Fibroblast of pulmonary artery (primary cell): ENCODE results near the gene RER1.

Source experiments
- DNase-seq: peaks from one replicate; pipeline ENCODE4 v3.0.0-alpha.2; 2010; ENCODE audit warnings: low read depth
- H3K4me3 ChIP-seq: replicated peaks from 2 replicates; pipeline ENCODE4 v1.5.1; 2011; ENCODE audit warnings: low read depth, mild to moderate bottlenecking, control low read depth, low read length, moderate library complexity
- CTCF ChIP-seq: IDR thresholded peaks from 2 replicates; pipeline ENCODE4 v1.5.1; 2011; ENCODE audit warnings: mild to moderate bottlenecking, control low read depth, low read length, inconsistent platforms; ENCODE audit errors: missing control alignments

RER1 gene

GRCh38 chr1:2396059-2396458 lies 4.4 kb downstream of the RER1 start:
- TF ChIP-seq CTCF: no peak
- DNase-seq: no peak
- no peak overlapping the region for H3K4me3 ChIP-seq

DNA sequence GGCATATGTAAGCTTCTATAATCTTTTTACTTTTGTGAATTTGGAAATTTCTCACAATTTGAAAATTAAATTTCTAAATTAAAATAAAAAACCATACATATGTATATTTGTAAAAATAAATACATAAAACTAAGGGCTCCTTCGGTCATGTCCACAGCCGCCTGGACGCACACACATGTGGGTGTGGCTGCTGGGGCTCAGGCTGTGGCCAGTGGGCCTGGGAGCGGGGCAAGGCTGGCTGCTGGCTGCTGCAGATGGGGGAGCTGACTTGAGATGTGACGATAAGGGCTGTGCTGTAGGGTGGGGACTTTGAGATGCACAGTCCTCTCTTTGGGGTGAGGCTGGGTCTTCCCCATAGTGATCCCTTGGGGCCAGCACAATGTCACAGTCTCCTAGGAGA lies 4.8 kb downstream of the RER1 start:
- no peak for TF ChIP-seq CTCF
- no peak for DNase-seq
- no peak overlapping the region for H3K4me3 ChIP-seq

DNA sequence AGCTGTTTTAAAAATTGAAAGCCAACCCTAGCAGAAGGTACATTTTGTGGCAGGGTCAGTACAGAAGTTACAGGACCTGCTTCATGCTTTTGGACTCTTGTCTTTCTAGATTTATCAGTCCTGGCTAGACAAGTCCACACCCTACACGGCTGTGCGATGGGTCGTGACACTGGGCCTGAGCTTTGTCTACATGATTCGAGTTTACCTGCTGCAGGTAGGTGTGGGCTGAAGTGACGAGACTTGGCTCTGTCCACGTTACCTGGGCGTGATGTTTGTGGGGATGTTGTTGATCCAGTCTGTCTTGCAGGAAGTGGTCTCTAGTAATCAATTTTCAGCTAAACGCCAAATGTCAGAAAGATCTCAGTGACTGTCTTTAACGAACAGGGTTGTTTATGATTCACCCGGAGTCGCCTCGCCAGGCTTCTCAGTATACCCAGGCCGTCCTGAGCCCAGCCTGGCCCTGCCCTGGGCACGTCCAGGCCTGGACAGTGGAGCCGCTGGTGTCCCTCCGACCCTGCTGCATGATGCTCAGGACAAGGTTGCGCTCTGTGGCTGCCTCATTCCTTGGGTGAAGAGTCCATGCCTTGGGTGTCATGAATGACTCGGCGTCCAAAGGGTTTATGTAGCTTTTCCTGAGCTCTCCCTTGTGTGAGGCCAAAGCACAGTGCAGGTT lies 5.5 kb downstream of the RER1 start:
- no peak for DNase-seq
- H3K4me3 ChIP-seq: no peak overlapping the region
- TF ChIP-seq CTCF: no peak

DNA sequence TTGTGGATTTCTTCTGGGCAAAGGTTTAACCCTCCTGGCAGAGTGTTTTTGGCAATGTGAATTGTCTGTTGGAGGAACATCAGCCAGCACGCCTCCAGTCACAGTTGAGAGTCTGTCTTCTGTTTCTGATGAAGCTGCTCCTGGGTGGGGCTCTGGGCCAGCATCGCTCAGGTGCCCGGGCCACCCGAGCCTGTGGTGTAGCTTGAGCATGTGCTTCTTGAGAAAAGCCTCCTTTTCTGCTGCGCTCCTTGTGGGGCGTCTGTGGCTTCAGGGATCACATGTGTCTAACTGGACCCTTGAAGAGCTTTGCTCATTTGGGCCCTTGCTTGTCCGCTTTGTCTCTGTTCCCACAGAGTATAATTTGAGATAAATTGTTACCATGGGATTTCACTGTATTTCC lies 7.2 kb downstream of the RER1 start:
- no peak for TF ChIP-seq CTCF
- no peak for DNase-seq
- H3K4me3 ChIP-seq: no peak overlapping the region

GRCh38 chr1:2399890-2400575 lies 8.4 kb downstream of the RER1 start:
- no peak for TF ChIP-seq CTCF
- no peak overlapping the region for H3K4me3 ChIP-seq
- no peak for DNase-seq

- no peak overlapping the region for H3K4me3 ChIP-seq
- no peak for DNase-seq
- TF ChIP-seq CTCF: no peak
Measured at GRCh38 chr1:2400576-2400909, 8.9 kb downstream of the RER1 start.
